ENCODE results near the gene MMP20.

The MMP20 gene

DNA sequence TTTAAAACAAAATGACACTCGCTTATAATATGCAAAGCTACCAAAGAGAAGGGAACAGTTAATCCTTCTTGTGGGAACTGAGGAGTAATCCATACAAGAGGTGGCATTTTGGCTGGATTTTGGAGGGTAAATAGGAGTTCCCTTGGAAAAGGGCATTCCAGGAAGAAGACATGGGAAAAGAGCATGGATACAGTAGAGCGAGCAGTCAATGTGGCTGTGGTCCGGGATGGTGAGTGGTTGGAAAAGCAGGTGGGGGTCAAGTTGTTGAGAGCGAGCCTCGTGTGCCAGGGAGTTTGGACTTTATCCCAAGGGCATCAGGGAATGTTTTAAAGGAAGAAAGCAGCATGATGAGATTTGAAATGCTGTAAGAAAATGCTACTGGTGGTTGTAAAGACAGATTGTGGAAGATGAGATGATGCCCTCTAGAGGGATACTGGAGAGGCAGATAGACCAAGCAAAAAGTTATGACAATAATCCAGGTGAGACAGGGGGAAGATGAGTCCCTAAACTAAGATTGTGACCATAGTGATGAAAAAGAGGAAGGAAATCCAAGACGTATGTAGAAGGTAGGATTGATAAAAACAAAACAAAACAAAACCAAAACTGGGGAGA, 90.8 kb downstream of the MMP20 start:
- DNase-seq, result peak in 1 of 3 donors; percentile 11
- CTCF ChIA-PET, result interaction anchor here (0.7 to 0.8 kb wide), 2 partner anchors 11 to 38 kb away, joined by 3 read pairs; no protein-coding TSS in a partner anchor
- Histone ChIP-seq H3K36me3 (ENCODE audit: control insufficient read depth in 4 of 4, insufficient read depth in 4 of 4, low read length in 3 of 4) (no peaks in the 10 kb centered on the region), H3K4me3 (ENCODE audit: control insufficient read depth in 1 of 7, extremely low read depth in 1 of 7, insufficient read depth in 4 of 7, low read depth in 2 of 7, low read length in 6 of 7) (no peak overlapping the region), H3K27me3 (replicated peaks in 2 of 5; ENCODE audit: control insufficient read depth in 4 of 5, insufficient read depth in 5 of 5, low read length in 4 of 5) (no peaks in the 10 kb centered on the region), H3K27ac (ENCODE audit: insufficient read depth in 1 of 2, low read depth in 1 of 2, low read length in 2 of 2, poor library complexity in 1 of 2, severe bottlenecking in 2 of 2) (no peak overlapping the region), H3K4me1 (ENCODE audit: control extremely low read depth in 1 of 4, control insufficient read depth in 4 of 4, insufficient read depth in 4 of 4, low read length in 3 of 4) (peaks cover 6 to 16% (median 9%) of the 10 kb centered on the region in 4 experiments), H3K9me3 (ENCODE audit: control extremely low read depth in 1 of 5, control insufficient read depth in 4 of 5, insufficient read depth in 2 of 5, low read depth in 1 of 5, low read length in 4 of 5) (no peaks in the 10 kb centered on the region)
- POLR2A ChIA-PET, result no interaction called here
- 82% methylated on average over 6 of the region's 6 CpGs for WGBS (ENCODE audit: insufficient coverage)

DNA sequence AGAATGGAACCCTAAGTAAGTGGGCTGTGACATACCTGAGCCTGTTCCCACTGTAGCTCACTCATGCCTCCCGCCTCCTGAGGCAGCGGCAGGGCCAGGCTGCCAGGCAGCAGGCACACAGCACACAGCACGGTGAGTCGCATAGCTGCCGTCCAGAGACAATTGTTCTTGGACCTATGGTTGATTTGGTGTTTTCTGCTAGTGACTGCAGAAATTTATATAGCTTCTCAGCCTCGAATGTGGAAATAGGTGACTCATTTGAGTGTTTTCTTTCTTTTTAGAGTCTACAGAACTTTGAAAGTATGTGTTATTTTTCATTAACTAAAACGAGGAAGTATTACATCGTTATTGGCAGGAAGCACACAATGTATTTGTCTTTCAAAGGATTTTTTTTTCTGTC, 94.6 kb downstream of the MMP20 start, which contains the start of gene MMP7:
Gene MMP7, minus strand, starts transcription at position 190 of the 400 bp plus-strand sequence. Its CDS starts 47 bp downstream, at position 143.
- Histone ChIP-seq H3K27me3 (replicated peaks in 2 of 5; ENCODE audit: control insufficient read depth in 4 of 5, insufficient read depth in 5 of 5, low read length in 4 of 5) (no peaks in the 10 kb centered on the region), H3K4me1 (ENCODE audit: control extremely low read depth in 1 of 4, control insufficient read depth in 4 of 4, insufficient read depth in 4 of 4, low read length in 3 of 4) (peaks cover 6 to 16% (median 9%) of the 10 kb centered on the region in 4 experiments), H3K36me3 (ENCODE audit: control insufficient read depth in 4 of 4, insufficient read depth in 4 of 4, low read length in 3 of 4) (no peaks in the 10 kb centered on the region), H3K27ac (ENCODE audit: insufficient read depth in 1 of 2, low read depth in 1 of 2, low read length in 2 of 2, poor library complexity in 1 of 2, severe bottlenecking in 2 of 2) (peak within 1 kb of the TSS in 1 of 2 experiments; percentile 56), H3K9me3 (ENCODE audit: control extremely low read depth in 1 of 5, control insufficient read depth in 4 of 5, insufficient read depth in 2 of 5, low read depth in 1 of 5, low read length in 4 of 5) (no peaks in the 10 kb centered on the region), H3K4me3 (ENCODE audit: control insufficient read depth in 1 of 7, extremely low read depth in 1 of 7, insufficient read depth in 4 of 7, low read depth in 2 of 7, low read length in 6 of 7) (peak within 1 kb of the TSS in 6 of 7 experiments; percentile 23 to 71 (median 33))
- CTCF ChIA-PET, result no interaction called here
- 22% methylated on average over 3 of the region's 8 CpGs for WGBS (ENCODE audit: insufficient coverage)
- POLR2A ChIA-PET, result no interaction called here
- peak in 2 of 3 donors; percentile 67 to 79 for DNase-seq

DNA sequence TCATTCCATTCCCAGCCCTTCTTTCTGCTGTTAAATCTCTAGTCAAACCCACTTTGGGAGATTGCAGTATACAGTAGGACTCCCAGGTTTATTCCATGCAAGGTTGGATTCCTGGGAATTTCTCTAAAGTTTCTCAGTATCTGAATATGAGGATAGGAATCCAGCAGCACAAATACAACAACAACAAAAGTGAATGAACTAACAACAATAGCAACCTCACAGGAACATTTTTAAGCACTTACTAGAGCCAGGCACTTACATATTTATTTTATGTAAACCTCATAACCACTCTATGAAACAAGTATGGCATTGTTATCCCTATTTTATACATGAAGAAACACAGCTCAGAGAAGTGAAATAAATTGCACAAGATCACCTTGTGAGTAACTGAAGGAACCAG, 96.5 kb downstream of the MMP20 start:
- CTCF ChIA-PET, result interaction anchor here (1.0 kb wide), 1 partner anchor 241 kb away, joined by 3 read pairs; no protein-coding TSS in a partner anchor

DNA sequence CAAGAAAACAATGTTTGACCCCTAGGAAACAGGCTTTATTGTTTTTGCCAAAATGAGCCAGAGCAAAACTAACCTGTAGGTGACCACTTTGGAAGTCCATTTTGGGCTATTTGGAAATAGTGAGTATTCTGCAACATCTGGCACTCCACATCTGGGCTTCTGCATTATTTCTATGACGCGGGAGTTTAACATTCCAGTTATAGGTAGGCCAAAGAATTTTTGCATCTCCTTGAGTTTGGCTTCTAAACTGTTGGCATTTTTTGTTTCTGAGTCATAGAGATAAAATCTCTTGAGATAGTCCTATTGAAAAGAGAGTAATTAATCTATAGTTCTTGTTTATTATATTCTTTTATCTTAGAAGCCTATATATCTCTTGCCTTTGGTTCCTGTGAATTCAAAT, 97.4 kb downstream of the MMP20 start:
- Histone ChIP-seq H3K4me3 (ENCODE audit: control insufficient read depth in 1 of 7, extremely low read depth in 1 of 7, insufficient read depth in 4 of 7, low read depth in 2 of 7, low read length in 6 of 7) (no peak overlapping the region), H3K36me3 (ENCODE audit: control insufficient read depth in 4 of 4, insufficient read depth in 4 of 4, low read length in 3 of 4) (no peaks in the 10 kb centered on the region), H3K27ac (ENCODE audit: insufficient read depth in 1 of 2, low read depth in 1 of 2, low read length in 2 of 2, poor library complexity in 1 of 2, severe bottlenecking in 2 of 2) (no peak overlapping the region), H3K4me1 (ENCODE audit: control extremely low read depth in 1 of 4, control insufficient read depth in 4 of 4, insufficient read depth in 4 of 4, low read length in 3 of 4) (peaks cover 6 to 18% (median 11%) of the 10 kb centered on the region in 4 experiments), H3K9me3 (ENCODE audit: control extremely low read depth in 1 of 5, control insufficient read depth in 4 of 5, insufficient read depth in 2 of 5, low read depth in 1 of 5, low read length in 4 of 5) (no peaks in the 10 kb centered on the region), H3K27me3 (replicated peaks in 2 of 5; ENCODE audit: control insufficient read depth in 4 of 5, insufficient read depth in 5 of 5, low read length in 4 of 5) (no peaks in the 10 kb centered on the region)
- CTCF ChIA-PET, result no interaction called here
- no peak for DNase-seq
- POLR2A ChIA-PET, result no interaction called here
- WGBS (ENCODE audit: insufficient coverage), result 100% methylated on average over 2 of the region's 2 CpGs

More for the DNA sequence above, 96.5 kb downstream of the MMP20 start:
- H3K9me3 ChIP-seq (ENCODE audit: control extremely low read depth in 1 of 5, control insufficient read depth in 4 of 5, insufficient read depth in 2 of 5, low read depth in 1 of 5, low read length in 4 of 5), result no peaks in the 10 kb centered on the region
- H3K4me1 ChIP-seq (ENCODE audit: control extremely low read depth in 1 of 4, control insufficient read depth in 4 of 4, insufficient read depth in 4 of 4, low read length in 3 of 4), result peaks cover 6 to 16% (median 9%) of the 10 kb centered on the region in 4 experiments
- no peaks in the 10 kb centered on the region for H3K27me3 ChIP-seq (replicated peaks in 2 of 5; ENCODE audit: control insufficient read depth in 4 of 5, insufficient read depth in 5 of 5, low read length in 4 of 5)
- H3K4me3 ChIP-seq (ENCODE audit: control insufficient read depth in 1 of 7, extremely low read depth in 1 of 7, insufficient read depth in 4 of 7, low read depth in 2 of 7, low read length in 6 of 7), result no peak overlapping the region
- no peak for DNase-seq
- POLR2A ChIA-PET, result no interaction called here
- H3K36me3 ChIP-seq (ENCODE audit: control insufficient read depth in 4 of 4, insufficient read depth in 4 of 4, low read length in 3 of 4), result no peaks in the 10 kb centered on the region
- no peak overlapping the region for H3K27ac ChIP-seq (ENCODE audit: insufficient read depth in 1 of 2, low read depth in 1 of 2, low read length in 2 of 2, poor library complexity in 1 of 2, severe bottlenecking in 2 of 2)

DNA sequence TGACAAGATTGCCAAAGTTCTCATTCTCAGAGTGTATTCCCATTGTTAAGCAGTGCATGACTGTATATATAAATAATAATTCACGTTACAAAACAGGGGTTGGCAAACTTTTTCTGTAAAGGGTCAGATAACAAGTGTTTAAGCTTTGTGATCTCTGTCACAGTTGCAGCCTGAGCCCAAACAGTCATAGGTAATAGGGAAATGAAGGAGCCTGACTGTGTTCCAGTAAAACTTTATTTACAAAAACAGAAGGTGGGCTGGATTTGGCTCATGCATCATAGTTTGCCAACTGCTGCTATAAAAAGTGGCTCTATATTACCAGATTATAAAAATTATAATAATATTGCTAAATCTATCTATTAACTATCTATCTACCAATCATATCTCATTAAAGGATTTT, 98.1 kb downstream of the MMP20 start:
- H3K27ac ChIP-seq (ENCODE audit: insufficient read depth in 1 of 2, low read depth in 1 of 2, low read length in 2 of 2, poor library complexity in 1 of 2, severe bottlenecking in 2 of 2), result no peak overlapping the region
- H3K27me3 ChIP-seq (replicated peaks in 2 of 5; ENCODE audit: control insufficient read depth in 4 of 5, insufficient read depth in 5 of 5, low read length in 4 of 5), result no peaks in the 10 kb centered on the region
- peaks cover 6 to 22% (median 14%) of the 10 kb centered on the region in 4 experiments for H3K4me1 ChIP-seq (ENCODE audit: control extremely low read depth in 1 of 4, control insufficient read depth in 4 of 4, insufficient read depth in 4 of 4, low read length in 3 of 4)
- H3K36me3 ChIP-seq (ENCODE audit: control insufficient read depth in 4 of 4, insufficient read depth in 4 of 4, low read length in 3 of 4), result no peaks in the 10 kb centered on the region
- H3K9me3 ChIP-seq (ENCODE audit: control extremely low read depth in 1 of 5, control insufficient read depth in 4 of 5, insufficient read depth in 2 of 5, low read depth in 1 of 5, low read length in 4 of 5), result no peaks in the 10 kb centered on the region
- 100% methylated on average over 1 of the region's 1 CpG for WGBS (ENCODE audit: insufficient coverage)
- CTCF ChIA-PET, result interaction anchor here (1.9 kb wide), 1 partner anchor 134 kb away, joined by 6 read pairs; no protein-coding TSS in a partner anchor
- POLR2A ChIA-PET, result no interaction called here
- no peak overlapping the region for H3K4me3 ChIP-seq (ENCODE audit: control insufficient read depth in 1 of 7, extremely low read depth in 1 of 7, insufficient read depth in 4 of 7, low read depth in 2 of 7, low read length in 6 of 7)
- no peak for DNase-seq

All from common myeloid progenitor, CD34-positive (primary cell).